Nephron (organoid): ENCODE results near the gene ZNF385C.
A peak's percentile ranks its signal among the peaks of the same experiment; 100 is the strongest.

ENCODE experiments used
- H3K27ac Mint-ChIP-seq, 3 experiments: 2 replicates each; pipeline ENCODE4 v1.8.0; 2020; ENCODE audit warnings: mixed read lengths in 3 of 3, mild to moderate bottlenecking in 2 of 3, moderate library complexity in 1 of 3
- H3K27me3 Mint-ChIP-seq: 2 replicates; pipeline ENCODE4 v1.8.0; 2021; ENCODE audit warnings: low read depth, mild to moderate bottlenecking, moderate library complexity, mixed read lengths
- H3K36me3 Mint-ChIP-seq: 2 replicates; pipeline ENCODE4 v1.8.0; 2020; ENCODE audit warnings: low read depth, mixed read lengths
- H3K4me1 Mint-ChIP-seq: 2 replicates; pipeline ENCODE4 v1.8.0; 2020; ENCODE audit warnings: mixed read lengths
- H3K4me3 Mint-ChIP-seq, 3 experiments: 2 replicates each; pipeline ENCODE4 v1.8.0; 2020; ENCODE audit warnings: mild to moderate bottlenecking in 3 of 3, mixed read lengths in 3 of 3, moderate library complexity in 2 of 3
- H3K9me3 Mint-ChIP-seq: 2 replicates; pipeline ENCODE4 v1.8.0; 2020; ENCODE audit warnings: mixed read lengths
- TF ChIP-seq, protein P1 (sequence below), 3 experiments: fragments of 200-600 bp; sonication (generic); IDR thresholded peaks; one replicate each; pipeline ENCODE4 v1.5.0; 2021; ENCODE audit warnings: antibody characterized with exemption in 3 of 3; ENCODE audit not compliant: unreplicated experiment in 3 of 3

The ZNF385C gene

DNA sequence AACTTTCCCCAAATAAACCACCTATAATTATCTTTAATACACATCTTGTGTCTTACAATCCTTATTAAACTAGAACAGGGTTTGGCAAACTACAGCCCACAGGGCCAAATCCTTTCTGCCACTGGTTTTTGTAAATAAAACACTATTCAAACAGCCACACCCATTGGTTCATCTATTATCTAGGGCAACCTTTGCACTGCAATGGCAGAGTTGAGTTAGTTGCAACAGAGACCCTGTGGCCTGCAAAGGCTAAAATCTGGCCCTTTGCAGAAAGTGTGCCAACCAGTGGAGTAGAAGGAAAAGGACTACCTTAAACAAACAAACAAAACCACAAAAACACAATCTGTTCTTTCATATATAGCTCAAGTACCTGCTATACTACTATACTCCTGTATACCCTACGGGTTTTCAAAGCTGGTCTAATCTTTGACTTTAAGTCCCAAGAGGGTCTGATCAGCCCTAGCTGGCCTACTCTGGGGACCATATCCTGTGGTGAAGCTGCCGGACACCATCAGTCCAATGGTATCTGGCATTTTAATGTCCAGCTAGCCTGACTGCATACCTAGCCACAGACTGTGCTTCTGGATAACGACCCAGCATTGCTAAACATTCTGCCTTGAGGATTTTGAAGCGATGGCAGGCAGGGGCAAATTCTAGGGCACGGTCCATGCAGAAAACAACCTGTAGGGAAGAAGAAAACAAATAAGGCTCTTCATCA, 108.4 kb downstream of the ZNF385C start:
- TF ChIP-seq, protein P1, sequence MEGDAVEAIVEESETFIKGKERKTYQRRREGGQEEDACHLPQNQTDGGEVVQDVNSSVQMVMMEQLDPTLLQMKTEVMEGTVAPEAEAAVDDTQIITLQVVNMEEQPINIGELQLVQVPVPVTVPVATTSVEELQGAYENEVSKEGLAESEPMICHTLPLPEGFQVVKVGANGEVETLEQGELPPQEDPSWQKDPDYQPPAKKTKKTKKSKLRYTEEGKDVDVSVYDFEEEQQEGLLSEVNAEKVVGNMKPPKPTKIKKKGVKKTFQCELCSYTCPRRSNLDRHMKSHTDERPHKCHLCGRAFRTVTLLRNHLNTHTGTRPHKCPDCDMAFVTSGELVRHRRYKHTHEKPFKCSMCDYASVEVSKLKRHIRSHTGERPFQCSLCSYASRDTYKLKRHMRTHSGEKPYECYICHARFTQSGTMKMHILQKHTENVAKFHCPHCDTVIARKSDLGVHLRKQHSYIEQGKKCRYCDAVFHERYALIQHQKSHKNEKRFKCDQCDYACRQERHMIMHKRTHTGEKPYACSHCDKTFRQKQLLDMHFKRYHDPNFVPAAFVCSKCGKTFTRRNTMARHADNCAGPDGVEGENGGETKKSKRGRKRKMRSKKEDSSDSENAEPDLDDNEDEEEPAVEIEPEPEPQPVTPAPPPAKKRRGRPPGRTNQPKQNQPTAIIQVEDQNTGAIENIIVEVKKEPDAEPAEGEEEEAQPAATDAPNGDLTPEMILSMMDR (IDR thresholded peaks at IDR 0.05; ENCODE audit: unreplicated experiment in 3 of 3), result no peak
- Mint-ChIP-seq H3K27me3 (no peaks in the 10 kb centered on the region), H3K36me3 (peaks cover 79% of the 10 kb centered on the region), H3K9me3 (no peaks in the 10 kb centered on the region), H3K4me3 (no peak overlapping the region), H3K4me1 (peaks cover 38% of the 10 kb centered on the region), H3K27ac (no peak overlapping the region)

DNA sequence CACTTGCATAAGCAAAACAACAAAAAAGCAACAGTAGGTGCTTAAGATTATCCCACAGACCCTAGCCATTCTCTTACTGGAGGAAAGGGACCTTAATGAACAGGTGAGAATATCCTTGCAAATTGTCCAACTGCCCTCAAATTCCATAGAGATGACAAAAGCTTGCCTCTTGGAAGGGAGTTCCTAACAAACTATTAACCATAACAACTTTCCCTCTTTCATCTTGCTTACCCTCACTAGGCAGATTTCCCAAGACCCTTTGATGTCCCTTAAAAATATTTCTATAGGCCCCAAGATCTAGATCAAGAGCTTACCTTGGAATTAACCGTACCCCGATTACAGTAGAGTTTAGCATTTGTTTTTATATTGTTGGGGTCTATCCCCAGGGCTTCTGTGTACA, 109.9 kb downstream of the ZNF385C start:
- H3K4me3 Mint-ChIP-seq, result no peak overlapping the region
- H3K9me3 Mint-ChIP-seq, result no peaks in the 10 kb centered on the region
- no peaks in the 10 kb centered on the region for H3K27me3 Mint-ChIP-seq
- TF ChIP-seq, protein P1 (IDR thresholded peaks at IDR 0.05; ENCODE audit: unreplicated experiment in 3 of 3), result no peak
- H3K4me1 Mint-ChIP-seq, result peaks cover 47% of the 10 kb centered on the region
- peaks cover 78% of the 10 kb centered on the region for H3K36me3 Mint-ChIP-seq
- H3K27ac Mint-ChIP-seq, result peak overlapping the region in 1 of 3 experiments; percentile 30

DNA sequence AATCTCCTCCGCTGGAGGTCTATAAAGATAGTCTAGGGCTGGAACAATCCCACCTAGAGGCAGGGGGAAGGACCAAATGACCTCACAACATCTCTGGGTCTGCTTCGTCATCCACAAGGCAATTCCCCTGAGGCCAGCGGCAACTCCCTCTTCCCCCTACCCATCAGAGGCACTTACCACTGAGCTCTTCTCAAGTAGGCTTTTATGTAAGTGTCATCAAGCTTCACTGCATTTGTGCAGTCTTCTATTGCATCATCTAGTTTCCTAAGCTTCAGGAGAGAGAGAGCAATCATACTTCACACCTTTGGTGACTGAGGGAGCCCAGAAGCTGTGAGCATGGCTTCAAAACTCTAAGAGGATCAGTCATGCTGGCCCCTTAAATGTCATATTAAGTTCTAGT, 110.6 kb downstream of the ZNF385C start:
- Mint-ChIP-seq H3K4me3 (no peak overlapping the region), H3K27ac (peak overlapping the region in 1 of 3 experiments; percentile 52), H3K9me3 (no peaks in the 10 kb centered on the region), H3K27me3 (no peaks in the 10 kb centered on the region), H3K36me3 (peaks cover 76% of the 10 kb centered on the region), H3K4me1 (peaks cover 45% of the 10 kb centered on the region)
- TF ChIP-seq, protein P1 (IDR thresholded peaks at IDR 0.05; ENCODE audit: unreplicated experiment in 3 of 3), result no peak

DNA sequence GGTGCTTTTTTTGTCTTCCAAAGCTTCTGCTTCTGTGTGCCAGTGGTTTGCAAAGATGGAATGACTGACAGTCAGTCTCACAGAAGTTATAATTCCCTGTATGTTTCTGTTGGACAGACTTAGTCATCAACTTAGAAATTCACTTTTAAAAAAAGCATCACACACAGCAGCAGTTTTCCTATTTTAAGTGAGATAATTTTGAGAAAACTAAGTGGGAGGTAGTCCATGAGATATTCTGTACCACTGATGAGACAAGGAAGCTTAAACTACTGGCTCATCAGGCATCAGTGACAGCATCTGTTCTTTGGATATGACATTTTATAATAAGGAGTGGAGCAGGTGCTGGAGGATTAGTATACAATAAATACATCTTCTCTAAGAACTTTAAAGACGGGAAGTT, 111.6 kb downstream of the ZNF385C start:
- Mint-ChIP-seq H3K27me3 (no peaks in the 10 kb centered on the region), H3K36me3 (peaks cover 78% of the 10 kb centered on the region), H3K4me1 (peaks cover 41% of the 10 kb centered on the region), H3K27ac (peak overlapping the region in 2 of 3 experiments; percentile 52 to 61), H3K4me3 (no peak overlapping the region), H3K9me3 (no peaks in the 10 kb centered on the region)
- TF ChIP-seq, protein P1 (IDR thresholded peaks at IDR 0.05; ENCODE audit: unreplicated experiment in 3 of 3), result no peak

DNA sequence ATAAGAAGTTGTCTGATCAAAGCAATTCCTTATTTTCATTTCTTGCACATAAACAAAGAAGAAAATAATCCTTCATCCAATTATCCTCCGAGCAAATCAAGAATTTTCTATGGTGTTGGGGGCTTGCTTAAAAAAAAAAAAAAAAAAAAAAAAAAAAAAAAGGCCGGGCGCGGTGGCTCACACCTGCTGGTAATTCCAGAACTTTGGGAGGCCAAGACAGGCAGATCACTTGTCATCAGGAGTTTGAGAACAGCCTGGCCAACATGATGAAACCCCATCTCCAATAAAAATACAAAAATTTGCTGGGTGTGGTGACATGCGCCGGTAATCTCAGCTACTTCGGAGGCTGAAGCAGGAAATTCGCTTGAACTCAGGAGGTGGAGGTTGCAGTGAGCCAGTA, 112.4 kb downstream of the ZNF385C start:
- Mint-ChIP-seq H3K27me3 (no peaks in the 10 kb centered on the region), H3K4me1 (peaks cover 34% of the 10 kb centered on the region), H3K36me3 (peaks cover 76% of the 10 kb centered on the region), H3K9me3 (no peaks in the 10 kb centered on the region), H3K27ac (peak overlapping the region in 2 of 3 experiments; percentile 52 to 61), H3K4me3 (no peak overlapping the region)
- TF ChIP-seq, protein P1 (IDR thresholded peaks at IDR 0.05; ENCODE audit: unreplicated experiment in 3 of 3), result no peak

DNA sequence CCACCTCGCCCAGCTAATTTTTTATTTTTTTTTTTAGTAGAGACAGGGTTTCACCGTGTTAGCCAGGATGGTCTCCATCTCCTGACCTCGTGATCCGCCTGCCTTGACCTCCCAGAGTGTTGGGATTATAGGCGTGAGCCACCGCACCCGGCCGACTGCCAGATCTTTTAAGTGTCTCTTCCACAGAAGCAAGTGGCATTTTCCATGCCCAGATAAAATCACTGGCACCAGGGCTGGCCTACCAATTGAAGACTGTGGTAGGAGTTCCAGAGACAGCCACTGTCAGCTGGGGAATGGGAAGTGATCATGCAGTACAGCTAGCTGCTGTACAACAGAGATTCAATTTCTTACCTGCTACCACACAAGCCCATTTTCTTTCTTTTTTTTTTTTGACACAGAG, 113.8 kb downstream of the ZNF385C start:
- Mint-ChIP-seq H3K9me3 (no peaks in the 10 kb centered on the region), H3K27ac (no peak overlapping the region), H3K36me3 (peaks cover 79% of the 10 kb centered on the region), H3K4me1 (peaks cover 32% of the 10 kb centered on the region), H3K4me3 (no peak overlapping the region), H3K27me3 (no peaks in the 10 kb centered on the region)
- TF ChIP-seq, protein P1 (IDR thresholded peaks at IDR 0.05; ENCODE audit: unreplicated experiment in 3 of 3), result no peak
